SK-N-SH treated with all-trans-retinoic acid at 6 μM for 48 hours (cell line): ENCODE measurements around the gene LTBP1.

Experiments used
- ATAC-seq: fragments of 200-7000 bp; cut with Tn5 transposase; 3 replicates; pipeline ENCODE4 v1.9.1; 2020; ENCODE audit warnings: mild to moderate bottlenecking, moderate library complexity
- ARNTL ChIP-seq: fragments of 450-650 bp; formaldehyde crosslinking; IDR thresholded peaks from 2 replicates; pipeline ENCODE4 v1.5.0; 2020; ENCODE audit warnings: low read depth, mild to moderate bottlenecking, moderate library complexity, borderline replicate concordance
- BACH2 ChIP-seq: fragments of 250-450 bp; sonication (Bioruptor Pico); IDR thresholded peaks from 2 replicates; pipeline ENCODE4 v1.9.0; 2021; ENCODE audit warnings: mild to moderate bottlenecking, borderline replicate concordance
- CREB5 ChIP-seq: fragments of 250-450 bp; sonication (Bioruptor Pico); IDR thresholded peaks from 2 replicates; pipeline ENCODE4 v1.5.1; 2020; ENCODE audit warnings: low read depth, mild to moderate bottlenecking, moderate library complexity
- CSDC2 ChIP-seq: fragments of 250-450 bp; sonication (Bioruptor Pico); IDR thresholded peaks from 2 replicates; pipeline ENCODE4 v1.5.0; 2020; ENCODE audit warnings: mild to moderate bottlenecking, moderate library complexity
- CSRNP3 ChIP-seq: fragments of 250-450 bp; sonication (Bioruptor Pico); IDR thresholded peaks from 2 replicates; pipeline ENCODE4 v1.5.1; 2021; ENCODE audit warnings: mild to moderate bottlenecking, moderate library complexity
- GLIS3 ChIP-seq: fragments of 250-450 bp; sonication (Bioruptor Pico); IDR thresholded peaks from 2 replicates; pipeline ENCODE4 v1.5.0; 2020; ENCODE audit warnings: mild to moderate bottlenecking, moderate library complexity
- PATZ1 ChIP-seq: fragments of 250-450 bp; sonication (Bioruptor Pico); IDR thresholded peaks from 2 replicates; pipeline ENCODE4 v1.8.0; 2020; ENCODE audit warnings: mild to moderate bottlenecking, moderate library complexity, borderline replicate concordance
- POU6F1 ChIP-seq: fragments of 250-450 bp; sonication (Bioruptor Pico); IDR thresholded peaks from 2 replicates; pipeline ENCODE4 v1.8.0; 2021; ENCODE audit warnings: low read depth, mild to moderate bottlenecking, moderate library complexity, borderline replicate concordance
- RARB ChIP-seq: fragments of 250-450 bp; sonication (Bioruptor Pico); IDR thresholded peaks from 2 replicates; pipeline ENCODE4 v1.8.0; 2021; ENCODE audit warnings: mild to moderate bottlenecking, moderate library complexity
- TCF4 ChIP-seq: fragments of 250-450 bp; sonication (Bioruptor Pico); IDR thresholded peaks from 2 replicates; pipeline ENCODE4 v1.8.0; 2021; ENCODE audit warnings: mild to moderate bottlenecking, moderate library complexity, borderline replicate concordance
- TSHZ2 ChIP-seq: fragments of 250-450 bp; sonication (Bioruptor Pico); IDR thresholded peaks from 2 replicates; pipeline ENCODE4 v1.5.0; 2020; ENCODE audit warnings: mild to moderate bottlenecking, moderate library complexity
- ZFP30 ChIP-seq: fragments of 450-650 bp; formaldehyde crosslinking; IDR thresholded peaks from 2 replicates; pipeline ENCODE4 v1.5.0; 2022; ENCODE audit warnings: mild to moderate bottlenecking, moderate library complexity
- ZNF70 ChIP-seq: fragments of 450-650 bp; formaldehyde crosslinking; IDR thresholded peaks from 2 replicates; pipeline ENCODE4 v1.5.0; 2020; ENCODE audit warnings: mild to moderate bottlenecking, moderate library complexity

LTBP1 gene

GRCh38 chr2:33267043-33267442 lies 320.3 kb downstream of the LTBP1 start (continued):
- no peak for TF ChIP-seq POU6F1 (CRISPR knock-in tag)

GRCh38 chr2:33267756-33268155 lies 321.0 kb downstream of the LTBP1 start:
- no peak for ATAC-seq

More at GRCh38 chr2:33267756-33268155, 321.0 kb downstream of the LTBP1 start:
- TF ChIP-seq TCF4 (no peak), RARB (CRISPR knock-in tag) (no peak), CSRNP3 (CRISPR knock-in tag) (no peak), BACH2 (CRISPR knock-in tag) (no peak), TSHZ2 (CRISPR knock-in tag) (no peak), PATZ1 (CRISPR knock-in tag) (no peak), ZFP30 (no peak), CREB5 (CRISPR knock-in tag) (no peak), ZNF70 (no peak), CSDC2 (CRISPR knock-in tag) (no peak), GLIS3 (CRISPR knock-in tag) (no peak), POU6F1 (CRISPR knock-in tag) (no peak), ARNTL (CRISPR knock-in tag) (no peak)
